Stimulated activated CD4-positive, alpha-beta T cell treated with anti-CD3 and anti-CD28 coated beads, Interleukin-12 subunit alpha, Interleukin-12 subunit beta, amount 100 ng/mL, for 24 hours (primary cell): ENCODE data around the gene ADGRF3.
"Not testable (repeated sequence)": the region's sequence is repeated elsewhere in the genome, so short reads cannot be mapped to it uniquely, and the experiment has no call there.

Experiments used
- DNase-seq, 2 experiments: peaks; one replicate each; pipeline ENCODE4 v3.0.0-alpha.2; 2020; ENCODE audit warnings: low read depth in 2 of 2

Gene ADGRF3

DNA sequence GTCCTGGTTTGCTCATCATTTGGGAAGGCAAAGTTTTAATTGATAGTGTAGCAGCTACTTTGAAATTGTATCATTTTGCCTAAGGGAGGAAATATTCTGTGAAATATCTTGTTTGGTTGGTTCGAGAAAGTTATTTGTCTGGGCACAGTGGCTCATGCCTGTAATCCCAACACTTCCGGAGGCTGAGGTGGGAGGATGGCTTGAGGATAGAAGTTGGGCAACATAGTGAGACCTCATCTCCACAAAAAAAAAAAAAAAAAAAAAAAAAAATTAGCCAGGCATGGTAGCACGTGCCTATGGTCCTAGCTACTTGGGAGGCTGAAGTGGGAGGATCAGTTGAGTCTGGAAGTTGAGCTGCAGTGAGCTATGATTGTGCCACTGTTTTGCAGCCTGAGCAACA, 3.1 kb upstream of the ADGRF3 start:
- DNase-seq = no peak

DNA sequence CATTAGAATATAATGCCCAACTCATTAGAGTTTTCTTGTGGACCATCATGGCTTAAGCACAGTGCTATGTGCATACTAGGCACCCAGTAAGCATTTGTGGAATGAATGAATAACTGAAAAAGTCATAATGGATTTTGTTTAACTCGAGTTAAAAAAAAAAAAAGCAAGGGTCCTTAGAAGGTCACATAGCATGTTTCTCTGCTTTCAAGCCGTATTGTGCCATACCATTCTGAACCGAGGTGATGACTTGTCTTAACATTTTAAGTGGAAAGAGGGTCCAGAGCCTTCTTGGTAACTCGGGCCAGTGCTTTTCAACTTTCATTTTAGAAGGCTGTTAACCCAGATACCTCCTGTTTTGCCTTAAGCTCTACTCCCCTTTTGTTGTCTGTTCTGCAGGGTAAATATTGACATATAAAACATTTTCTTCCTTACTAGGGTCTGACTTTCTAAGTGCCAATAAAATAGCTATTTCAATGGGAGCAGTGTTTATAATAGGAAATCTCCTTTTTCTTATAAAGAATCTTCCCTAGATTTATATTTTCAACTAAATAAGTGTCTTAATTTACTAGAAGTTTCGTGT, 787 bp upstream of the ADGRF3 start:
- no peak for DNase-seq

GRCh38 chr2:26345545-26346453, 790 bp downstream of the ADGRF3 start, which contains the start of gene SELENOI:
Gene SELENOI, plus strand, starts transcription at chr2:26346143. Its CDS starts 90 bp downstream, at chr2:26346233.
- peak; percentile 98 to 99 for DNase-seq

- DNase-seq = no peak
Observed at GRCh38 chr2:26345283-26345544, 1.4 kb downstream of the ADGRF3 start.

GRCh38 chr2:26344581-26345282, 1.9 kb downstream of the ADGRF3 start:
- DNase-seq = peak in 1 of 2 experiments; percentile 11

DNA sequence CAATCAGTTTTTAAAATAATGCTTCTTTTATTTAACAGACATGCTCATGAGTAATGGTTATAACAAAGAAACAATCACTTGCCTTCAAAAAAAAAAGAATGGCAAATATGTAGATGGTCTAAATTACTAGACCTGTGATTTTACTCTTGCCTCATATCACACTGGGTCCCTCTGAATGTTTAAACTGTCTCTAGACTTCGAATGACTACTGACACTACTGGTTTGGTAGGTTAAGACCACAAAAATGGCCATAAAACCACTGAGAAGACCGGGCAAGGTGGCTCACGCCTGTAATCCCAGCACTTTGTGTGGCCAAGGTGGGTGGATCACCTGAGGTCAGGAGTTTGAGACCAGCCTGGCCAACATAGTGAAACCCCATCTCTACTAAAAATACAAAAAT, 5.8 kb downstream of the ADGRF3 start:
- no peak for DNase-seq

- no peak for DNase-seq
Observed at GRCh38 chr2:26337298-26337697, 9.3 kb downstream of the ADGRF3 start.

DNA sequence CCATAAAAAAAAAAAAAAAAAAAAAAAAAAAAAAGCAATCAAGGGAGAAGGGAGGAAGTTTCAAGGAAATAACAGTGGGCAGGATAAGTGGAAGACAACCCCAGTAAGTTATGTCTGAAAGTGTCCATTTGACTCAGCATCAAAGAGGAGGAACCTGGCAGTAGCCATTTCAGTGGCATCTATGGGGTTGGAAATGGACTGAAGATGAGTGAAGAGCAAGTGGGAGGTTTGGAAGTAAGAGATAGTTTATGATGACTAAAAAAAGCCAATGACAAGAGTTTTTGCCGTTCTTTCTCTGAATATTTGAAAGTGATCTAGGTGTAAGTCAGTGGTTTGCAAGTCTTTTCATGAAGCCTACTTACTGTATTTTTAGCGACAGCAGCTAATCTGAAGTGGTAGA, 9.9 kb downstream of the ADGRF3 start:
- no peak for DNase-seq

DNA sequence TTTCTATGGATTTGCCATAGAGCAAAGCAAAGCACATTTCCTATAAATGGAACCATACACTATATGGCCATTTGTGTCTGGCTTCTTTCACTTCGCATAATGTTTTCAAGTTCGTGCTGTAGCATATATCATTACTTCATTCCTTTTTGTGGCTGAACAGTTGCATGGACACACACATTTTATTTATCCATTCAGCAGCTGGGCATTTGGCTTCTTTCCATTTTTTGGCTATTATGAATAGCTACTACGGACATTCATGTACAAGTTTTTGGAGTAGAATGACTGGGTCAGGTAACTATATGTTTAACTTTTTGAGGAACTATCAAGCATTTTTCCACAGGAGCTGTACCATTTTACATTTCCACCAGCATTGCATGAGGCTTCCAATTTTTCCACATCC, 11.4 kb downstream of the ADGRF3 start:
- DNase-seq = no peak

GRCh38 chr2:26333293-26333692, 13.3 kb downstream of the ADGRF3 start:
- DNase-seq = no peak

DNA sequence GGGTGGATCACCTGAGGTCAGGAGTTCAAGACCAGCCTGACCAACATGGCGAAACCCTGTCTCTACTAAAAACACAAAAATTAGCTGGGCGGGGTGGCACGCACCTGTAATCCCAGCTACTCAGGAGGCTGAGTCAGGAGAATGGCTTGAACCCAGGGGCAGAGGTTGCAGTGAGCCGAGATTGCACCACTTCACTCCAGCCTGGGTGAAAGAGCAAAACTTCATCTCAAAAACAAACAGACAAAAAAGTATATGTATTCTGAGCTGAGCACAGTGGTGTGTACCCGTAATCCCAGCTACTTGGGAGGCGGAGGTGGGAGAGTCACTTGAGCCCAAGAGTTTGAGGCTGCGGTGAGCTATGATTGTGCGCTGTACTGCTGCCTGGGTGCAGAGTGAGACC, 15.3 kb downstream of the ADGRF3 start:
- not testable (repeated sequence) for DNase-seq

GRCh38 chr2:26330604-26331003, 16.0 kb downstream of the ADGRF3 start:
- no peak for DNase-seq

DNA sequence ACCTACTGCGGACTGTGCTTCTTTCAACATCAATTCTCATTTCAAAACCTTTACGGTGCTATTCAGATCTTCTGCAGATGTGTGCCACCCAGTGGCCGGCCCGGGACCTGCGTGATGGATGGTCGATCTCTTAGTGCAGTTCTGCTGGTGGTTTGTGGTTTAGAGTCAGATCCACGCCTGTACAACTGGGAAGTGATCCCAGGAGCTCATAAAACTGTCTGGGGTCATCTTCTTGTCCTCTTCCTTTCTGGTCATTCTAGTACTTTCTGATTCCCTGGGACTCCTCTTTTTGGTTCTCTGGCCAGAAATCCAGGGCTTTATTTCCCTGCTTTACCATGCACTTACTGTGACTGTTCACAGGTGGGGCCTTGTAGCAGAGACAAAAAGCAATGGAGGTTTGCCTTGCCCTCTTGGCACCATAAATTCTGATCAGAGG, 16.5 kb downstream of the ADGRF3 start:
- DNase-seq = peak; percentile 49 to 87

DNA sequence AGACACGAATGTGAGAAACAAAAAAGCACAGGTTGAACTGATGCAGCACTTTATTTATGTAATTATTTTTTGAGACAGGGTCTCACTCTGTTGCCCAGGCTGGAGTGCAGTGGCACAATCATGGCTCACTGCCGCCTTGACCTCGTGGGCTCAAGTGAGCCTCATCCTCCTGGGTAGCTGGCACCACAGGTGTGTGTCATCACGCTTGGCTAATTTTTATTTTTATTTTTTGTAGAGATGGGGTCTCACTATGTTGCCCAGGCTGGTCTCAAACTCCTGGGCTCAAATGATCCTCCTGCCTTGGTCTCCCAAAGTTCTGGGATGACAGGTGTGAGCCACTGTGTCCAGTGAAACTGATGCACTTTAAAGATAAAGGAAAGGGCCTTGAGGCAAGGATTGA, 17.5 kb downstream of the ADGRF3 start:
- not testable (repeated sequence) for DNase-seq

GRCh38 chr2:26327291-26328272, 19.0 kb downstream of the ADGRF3 start:
- DNase-seq = no peak

DNA sequence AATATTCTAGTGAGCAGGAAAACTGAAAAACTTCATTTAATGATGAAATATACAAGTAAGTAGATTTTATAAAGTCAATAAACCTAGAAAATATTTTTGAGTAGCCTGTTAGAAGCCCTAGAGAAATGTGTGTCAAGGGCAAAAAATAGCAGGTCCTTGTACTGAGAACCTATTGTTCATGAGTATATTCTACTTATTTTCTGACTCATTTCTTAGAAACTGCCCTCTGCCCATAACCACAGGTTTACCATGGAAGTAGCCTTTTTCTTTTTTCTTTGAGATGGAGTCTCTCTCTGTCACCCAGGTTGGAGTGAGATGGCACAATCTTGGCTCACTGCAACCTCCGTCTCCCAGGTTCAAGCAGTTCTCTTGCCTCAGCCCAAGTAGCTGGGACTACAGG, 20.1 kb downstream of the ADGRF3 start:
- DNase-seq = no peak

- DNase-seq = no peak
Observed at GRCh38 chr2:26325851-26326250, 20.7 kb downstream of the ADGRF3 start.

DNA sequence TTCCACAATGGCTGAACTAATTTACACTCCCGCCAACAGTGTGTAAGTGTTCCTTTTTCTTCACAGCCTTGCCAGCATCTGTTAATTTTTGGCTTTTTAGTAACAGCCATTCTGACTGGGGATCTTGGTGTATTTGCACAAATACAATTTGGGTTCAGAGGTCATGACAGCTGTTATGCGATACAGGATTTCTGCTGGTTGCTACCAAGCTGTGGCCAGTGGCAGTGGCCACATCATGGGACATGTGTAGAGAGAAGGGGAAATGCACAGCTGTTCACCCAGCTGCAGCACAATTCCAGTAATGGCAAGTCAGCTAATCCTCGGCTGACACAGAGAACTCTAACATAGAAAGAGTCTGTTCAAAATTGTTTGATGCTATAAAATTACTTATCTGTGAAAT, 21.7 kb downstream of the ADGRF3 start:
- no peak for DNase-seq

DNA sequence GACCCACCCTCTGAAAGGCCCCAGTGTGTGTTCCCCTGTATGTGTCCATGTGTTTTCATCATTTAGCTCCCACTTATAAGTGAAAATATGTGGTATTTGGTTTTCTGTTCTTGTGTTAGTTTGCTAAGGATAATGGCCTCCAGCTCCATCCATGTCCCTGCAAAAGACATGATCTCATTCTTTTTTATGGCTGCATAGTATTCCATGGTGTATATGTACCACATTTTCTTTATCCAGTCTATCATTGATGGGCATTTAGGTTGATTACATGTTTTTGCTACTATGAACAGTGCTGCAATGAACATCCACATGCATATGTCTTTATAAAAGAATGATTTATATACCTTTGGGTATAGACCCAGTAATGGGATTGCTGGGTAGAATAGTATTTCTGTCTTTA, 22.1 kb downstream of the ADGRF3 start:
- not testable (repeated sequence) for DNase-seq

DNA sequence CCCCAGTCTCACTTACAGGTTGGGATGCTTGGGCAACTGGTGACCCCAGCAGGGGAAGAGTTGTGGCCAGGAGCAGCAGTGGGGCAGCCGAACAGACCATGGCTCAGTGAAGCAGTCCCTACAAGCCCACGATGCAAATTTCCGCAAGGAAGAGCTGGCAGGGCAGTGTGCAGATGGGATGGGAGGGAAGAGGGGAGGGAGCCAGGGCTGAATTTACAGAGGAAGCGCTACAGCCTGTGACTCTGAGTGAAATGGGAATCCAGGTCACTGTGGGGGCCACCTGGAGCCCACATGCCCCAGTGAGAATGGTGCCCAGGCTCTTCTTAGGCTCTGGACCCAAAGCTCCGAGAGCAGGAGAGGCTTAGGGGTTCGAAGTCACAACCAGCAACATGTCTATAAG, 27.6 kb downstream of the ADGRF3 start:
- no peak for DNase-seq

- no peak for DNase-seq
Observed at GRCh38 chr2:26317377-26318105, 29.0 kb downstream of the ADGRF3 start.
